H1 (cell line): ENCODE data around the gene DMWD. TPM values are rescaled to one million over a fixed set of nuclear protein-coding genes. Genes with fewer than 3 reads are reported as not detected.

Experiments
- POLR2AphosphoS5 ChIP-seq: IDR thresholded peaks from 2 replicates; pipeline ENCODE4 v1.6.1; 2011; ENCODE audit warnings: low read depth, low read length
- polyA plus RNA-seq, 7 experiments: library from polyadenylated mRNA; depleted of rRNA in 3 of 7; stranded (reverse) in 5 of 7; unstranded in 2 of 7; fragments of >200 nt in 5 of 7; fragments of 200-250 nt in 2 of 7; gene quantifications; 1 replicate in 5 of 7; 2 replicates in 1 of 7; 4 replicates in 1 of 7; pipeline versions ENCODE4 v1.2.1 to v1.2.3, GENCODE V29; 2011 to 2013; ENCODE audit warnings: missing spikeins in 2 of 7, mixed read lengths in 2 of 7
- total RNA-seq: library from RNA; stranded (reverse); fragmentation: NEBNext Ultra II Directional; extraction: Animal tissue kit (Norgen Biotek cat#: 25700); gene quantifications from 2 replicates; pipeline ENCODE4 v1.2.1, GENCODE V29; 2021
- TF ChIP-seq, protein P1 (sequence below): IDR thresholded peaks from 2 replicates; pipeline ENCODE4 v1.6.1; 2011; ENCODE audit warnings: low read depth, mild to moderate bottlenecking, low read length; ENCODE audit not compliant: insufficient read depth

DMWD gene
- total and polyA plus RNA-seq, 2 of the 8 experiments (the other 6 are each of a cell fraction or from before 2014, with no cell fraction given): 13.6 to 41.0 TPM

DNA sequence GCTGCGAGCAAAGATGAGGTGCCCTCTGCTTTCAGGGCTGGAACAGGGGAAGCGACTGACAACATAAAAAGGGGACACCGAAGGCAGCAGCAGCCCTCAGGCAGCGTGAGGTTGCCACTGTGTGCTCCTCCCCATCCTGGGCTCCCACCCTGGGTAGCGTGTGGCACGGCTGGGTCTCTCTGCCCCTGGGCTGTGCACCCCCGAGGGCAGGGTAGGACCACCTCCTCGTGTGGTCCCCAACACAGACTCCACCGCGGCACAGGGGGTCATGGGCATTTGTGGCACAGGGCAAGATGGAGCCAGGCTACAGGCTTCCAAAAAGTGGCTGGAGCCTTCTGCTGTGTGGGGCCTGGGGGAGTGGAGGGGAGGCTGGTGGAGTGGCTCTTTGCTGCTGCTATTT lies 28.9 kb upstream of the DMWD start (continued):
- TF ChIP-seq, protein P1, sequence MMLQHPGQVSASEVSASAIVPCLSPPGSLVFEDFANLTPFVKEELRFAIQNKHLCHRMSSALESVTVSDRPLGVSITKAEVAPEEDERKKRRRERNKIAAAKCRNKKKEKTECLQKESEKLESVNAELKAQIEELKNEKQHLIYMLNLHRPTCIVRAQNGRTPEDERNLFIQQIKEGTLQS: no peak
- TF ChIP-seq POLR2AphosphoS5: no peak; the same call in 1 of the 2 replicates
